Adipose tissue (tissue), 3 donors: ENCODE measurements around the gene MBLAC1. TPM values are rescaled to one million over a fixed set of nuclear protein-coding genes. Genes with fewer than 3 reads are reported as not detected.

Source experiments
- H3K27ac ChIP-seq: one replicate; pipeline ENCODE4 v1.5.1; 2013; ENCODE audit warnings: low read depth, low read length
- WGBS, 3 donors: extraction: QIAGEN DNeasy Blood & Tissue Kit; methylation state at CpG; one replicate each; pipeline ENCODE4 v1.1.7; 2013; 5-methylcytosine and 5-hydroxymethylcytosine counted together
- polyA plus RNA-seq, 3 donors: library from polyadenylated mRNA; stranded (reverse); fragments of 200-250 nt; gene quantifications; one replicate each; pipeline ENCODE4 v1.2.3, GENCODE V29; 2013
- donor health status: healthy with polysubstance abuse.
- donor health status: Bipolar disorder and iron deficiency.
- donor health status: healthy.

Gene MBLAC1
- polyA plus RNA-seq, 3 donors = 2.3 to 2.5 (median 2.5) TPM

- WGBS, 3 donors = 51 to 60% (median 57%) methylated on average over 13 of the region's 13 CpGs
- no peak overlapping the region for H3K27ac ChIP-seq
These were observed 33.3 kb upstream of the MBLAC1 start for GRCh38 chr7:100093498-100093897.

- WGBS, 3 donors = 70 to 82% (median 77%) methylated on average over 16 of the region's 16 CpGs
- no peak overlapping the region for H3K27ac ChIP-seq
These were observed 32.8 kb upstream of the MBLAC1 start for GRCh38 chr7:100093925-100094486.

- no peak overlapping the region for H3K27ac ChIP-seq
- WGBS, 3 donors = 75 to 89% (median 86%) methylated on average over 9 of the region's 9 CpGs
These were observed 31.5 kb upstream of the MBLAC1 start for GRCh38 chr7:100095289-100095688.

GRCh38 chr7:100095704-100096103 is 31.1 kb upstream of the MBLAC1 start:
- H3K27ac ChIP-seq = no peak overlapping the region
- 92 to 93% (median 92%) methylated on average over 17 of the region's 17 CpGs for whole genome bisulfite sequencing, 3 donors

- no peak overlapping the region for H3K27ac ChIP-seq
- 78 to 86% (median 84%) methylated on average over 10 of the region's 10 CpGs for WGBS, 3 donors
These were observed 27.9 kb upstream of the MBLAC1 start for GRCh38 chr7:100098913-100099312.

- H3K27ac ChIP-seq = no peak overlapping the region
- WGBS, 3 donors = 57 to 77% (median 65%) methylated on average over 12 of the region's 12 CpGs
These were observed 27.3 kb upstream of the MBLAC1 start for GRCh38 chr7:100099452-100099851.

- H3K27ac ChIP-seq = no peak overlapping the region
- whole genome bisulfite sequencing, 3 donors = 0% methylated on average over 55 to 61 of the region's 61 CpGs
These were observed 26.2 kb upstream of the MBLAC1 start for GRCh38 chr7:100100420-100101015.

- peak within 1 kb of the TSS; percentile 25 for H3K27ac ChIP-seq
- 0 to 1% (median 0%) methylated on average over 77 to 80 of the region's 80 CpGs for WGBS, 3 donors
These were observed 25.5 kb upstream of the MBLAC1 start, which contains the start of the genes AP4M1 and MCM7 for GRCh38 chr7:100101016-100101862. TSS of gene AP4M1 (plus strand) at chr7:100101643. CDS start at chr7:100101715, 72 bp downstream. TSS of gene MCM7 (minus strand) at chr7:100101397. CDS start at chr7:100101294, 103 bp downstream.

- H3K27ac ChIP-seq = no peak overlapping the region
These were observed 23.6 kb upstream of the MBLAC1 start for GRCh38 chr7:100102950-100103840.

GRCh38 chr7:100105534-100105933 is 21.2 kb upstream of the MBLAC1 start:
- WGBS, 3 donors = 92 to 97% (median 95%) methylated on average over 4 of the region's 4 CpGs
- no peak overlapping the region for H3K27ac ChIP-seq

More at GRCh38 chr7:100102950-100103840, 23.6 kb upstream of the MBLAC1 start:
- 84 to 90% (median 89%) methylated on average over 17 of the region's 17 CpGs for WGBS, 3 donors

- H3K27ac ChIP-seq = no peak overlapping the region
- WGBS, 3 donors = 81 to 85% (median 83%) methylated on average over 17 of the region's 17 CpGs
These were observed 20.1 kb upstream of the MBLAC1 start for GRCh38 chr7:100106633-100107032.

- no peak overlapping the region for H3K27ac ChIP-seq
- WGBS, 3 donors = 82 to 90% (median 83%) methylated on average over 24 to 25 of the region's 25 CpGs
These were observed 19.5 kb upstream of the MBLAC1 start for GRCh38 chr7:100107125-100107737.

- 69 to 82% (median 81%) methylated on average over 11 of the region's 11 CpGs for WGBS, 3 donors
- no peak overlapping the region for H3K27ac ChIP-seq
These were observed 18.9 kb upstream of the MBLAC1 start for GRCh38 chr7:100107890-100108289.

GRCh38 chr7:100109521-100110163 is 17.1 kb upstream of the MBLAC1 start:
- no peak overlapping the region for H3K27ac ChIP-seq
- WGBS, 3 donors = 83 to 92% (median 89%) methylated on average over 12 of the region's 12 CpGs

- WGBS, 3 donors = 91 to 94% (median 94%) methylated on average over 7 of the region's 7 CpGs
- no peak overlapping the region for H3K27ac ChIP-seq
These were observed 15.6 kb upstream of the MBLAC1 start for GRCh38 chr7:100111156-100111555.

- no peak overlapping the region for H3K27ac ChIP-seq
- 79 to 92% (median 84%) methylated on average over 12 to 13 of the region's 13 CpGs for WGBS, 3 donors
These were observed 14.9 kb upstream of the MBLAC1 start for GRCh38 chr7:100111914-100112313.

GRCh38 chr7:100115026-100115425 is 11.7 kb upstream of the MBLAC1 start:
- H3K27ac ChIP-seq = no peak overlapping the region
- WGBS, 3 donors = 86 to 95% (median 93%) methylated on average over 7 of the region's 7 CpGs
